Panc1 (cell line): Measurements from ENCODE around the gene CLEC4M. TPM values are rescaled to one million over a fixed set of nuclear protein-coding genes. Genes with fewer than 3 reads are reported as not detected.

Experiments used
- ATAC-seq: fragments of 200-7000 bp; cut with Tn5 transposase; 2 replicates; pipeline ENCODE4 v1.9.1; 2020; ENCODE audit warnings: mild to moderate bottlenecking, moderate library complexity
- BruUV-seq: library from RNA; stranded (reverse); fragments of 400-500 nt; replicated peaks from 2 replicates; lab custom pipeline; 2021; lab: Mats Ljungman, UMichigan
- CTCF ChIA-PET: fragments of 300-600 bp; sonication (Branson Sonifier 250); formaldehyde crosslinking; loops from one replicate; lab custom pipeline; 2022; ENCODE audit warnings: antibody characterized with exemption; lab: Charles Lee
- POLR2A ChIA-PET: fragments of 300-600 bp; sonication (Branson Sonifier 250); formaldehyde crosslinking; loops from one replicate; lab custom pipeline; 2022; ENCODE audit warnings: antibody characterized with exemption; lab: Charles Lee
- DNase-seq: peaks from one replicate; pipeline ENCODE4 v3.0.0-alpha.2; 2010; ENCODE audit warnings: low read depth, low spot score
- H3K27ac ChIP-seq: 2 replicates; pipeline ENCODE4 v1.5.1; 2011; ENCODE audit warnings: mild to moderate bottlenecking, low read length, inconsistent platforms
- H3K27me3 ChIP-seq: fragments of 200-500 bp; sonication (Bioruptor generic); 2 replicates; pipeline ENCODE4 v1.6.0; 2014; ENCODE audit warnings: low read length, inconsistent platforms; ENCODE audit not compliant: control insufficient read depth, insufficient read depth
- H3K36me3 ChIP-seq: fragments of 200-500 bp; sonication (Bioruptor generic); 2 replicates; pipeline ENCODE4 v1.5.1; 2014; ENCODE audit warnings: inconsistent platforms, mild to moderate bottlenecking, low read length, moderate library complexity; ENCODE audit not compliant: control insufficient read depth, insufficient read depth
- H3K4me1 ChIP-seq: 2 replicates; pipeline ENCODE4 v1.5.1; 2011; ENCODE audit warnings: inconsistent platforms, mild to moderate bottlenecking, low read length, moderate library complexity; ENCODE audit not compliant: control insufficient read depth, insufficient read depth
- H3K4me3 ChIP-seq, 2 experiments: 2 replicates each; pipeline ENCODE4 v1.5.1; 2011 to 2012; ENCODE audit warnings: low read depth in 2 of 2, low read length in 2 of 2, mild to moderate bottlenecking in 2 of 2, inconsistent platforms in 1 of 2, moderate library complexity in 1 of 2
- H3K9me3 ChIP-seq: fragments of 200-500 bp; sonication (Bioruptor generic); 2 replicates; pipeline ENCODE4 v1.5.1; 2014; ENCODE audit warnings: low read depth, mild to moderate bottlenecking, inconsistent platforms, low read length, moderate library complexity; ENCODE audit not compliant: control insufficient read depth, insufficient read depth
- CTCF ChIP-seq: fragments of 450-650 bp; IDR thresholded peaks from 2 replicates; pipeline ENCODE4 v1.5.1; 2017; ENCODE audit warnings: mild to moderate bottlenecking
- POLR2AphosphoS5 ChIP-seq: IDR thresholded peaks from 2 replicates; pipeline ENCODE4 v1.6.1; 2012; ENCODE audit warnings: mild to moderate bottlenecking, low read depth, low read length, moderate library complexity
- REST ChIP-seq, 2 experiments: IDR thresholded peaks; 2 replicates each; pipeline ENCODE4 v1.6.1; 2011 to 2012; ENCODE audit warnings: low read depth in 2 of 2, control low read depth in 1 of 2, low read length in 1 of 2, mild to moderate bottlenecking in 1 of 2, moderate library complexity in 1 of 2; ENCODE audit not compliant: insufficient read depth in 1 of 2
- SIN3A ChIP-seq: IDR thresholded peaks from 2 replicates; pipeline ENCODE4 v1.6.1; 2012; ENCODE audit warnings: low read depth, mild to moderate bottlenecking, low read length, moderate library complexity, borderline replicate concordance; ENCODE audit not compliant: insufficient read depth
- TCF7L2 ChIP-seq: IDR thresholded peaks from 2 replicates; pipeline ENCODE4 v1.6.1; 2011; ENCODE audit warnings: mild to moderate bottlenecking, low read depth, low read length, inconsistent platforms
- in situ Hi-C: cut with HindIII; loops from 2 replicates; pipeline ENCODE4 v1.10.0; 2016; ENCODE audit warnings: low sequenced_read_pairs, low pct_unique_long_range_greater_than_20kb
- intact Hi-C: fragments of 100-400 bp; cut with micrococcal nuclease; formaldehyde crosslinking; loops from one replicate; pipeline ENCODE4 v1.10.0; 2022; ENCODE audit not compliant: unreplicated experiment
- total RNA-seq: library from RNA; stranded (reverse); gene quantifications from one replicate; pipeline ENCODE4 v1.2.1, GENCODE V29; 2021; ENCODE audit not compliant: unreplicated experiment

Gene CLEC4M
- total RNA-seq, 1 experiment from 2014 or later, result not detected

GRCh38 chr19:7732045-7732444, 31.0 kb upstream of the CLEC4M start, which contains the start of gene CLEC4G:
Gene CLEC4G (minus strand): TSS chr19:7732110. CDS start chr19:7732102, 8 bp downstream.
- Histone ChIP-seq H3K27me3 (no peaks in the 10 kb centered on the region; the same call in 1 of the 2 replicates), H3K27ac (no peak within 1 kb of the TSS), H3K36me3 (no peaks in the 10 kb centered on the region), H3K4me1 (no peaks in the 10 kb centered on the region), H3K4me3 (no peak within 1 kb of the TSS), H3K9me3 (no peaks in the 10 kb centered on the region)
- POLR2A ChIA-PET, result no interaction called here
- no peak for TF ChIP-seq POLR2AphosphoS5
- no peak for TF ChIP-seq TCF7L2
- TF ChIP-seq REST (IDR thresholded peaks at IDR 0.05; ENCODE audit: insufficient read depth in 1 of 2, low read depth in 2 of 2, low read length in 1 of 2), result no peak
- TF ChIP-seq SIN3A, result no peak
- TF ChIP-seq CTCF, result no peak
- intact Hi-C loops, result no loop called here
- no TSS peak for BruUV-seq
- in situ Hi-C loops, result no loop called here
- ATAC-seq, result no peak
- CTCF ChIA-PET, result no interaction called here
- no peak for DNase-seq

GRCh38 chr19:7733376-7733775, 29.7 kb upstream of the CLEC4M start:
- no peaks in the 10 kb centered on the region for H3K36me3 ChIP-seq
- no peak for ATAC-seq
- no TSS peak for BruUV-seq
- H3K27me3 ChIP-seq, result no peaks in the 10 kb centered on the region; the same call in 1 of the 2 replicates
- H3K4me3 ChIP-seq, result no peak overlapping the region
- no peaks in the 10 kb centered on the region for H3K9me3 ChIP-seq
- TF ChIP-seq POLR2AphosphoS5 (no peak), REST (IDR thresholded peaks at IDR 0.05; ENCODE audit: insufficient read depth in 1 of 2, low read depth in 2 of 2, low read length in 1 of 2) (no peak), SIN3A (no peak)
- no peak overlapping the region for H3K27ac ChIP-seq
- intact Hi-C loops (no loop called here), in situ Hi-C loops (no loop called here)
- CTCF ChIA-PET, result no interaction called here
- no peak for DNase-seq
- POLR2A ChIA-PET, result no interaction called here
- H3K4me1 ChIP-seq, result no peaks in the 10 kb centered on the region
